SU-DHL-6 (cell line): ENCODE measurements around the gene ADAMTS15.

ENCODE experiments used
- H2AFZ ChIP-seq: fragments of 200-600 bp; sonication (generic); 2 replicates; pipeline ENCODE4 v1.6.1; 2014; ENCODE audit warnings: low read depth, mild to moderate bottlenecking, moderate library complexity, mixed read lengths, antibody characterized with exemption, low read length; ENCODE audit not compliant: severe bottlenecking
- H3F3A ChIP-seq: fragments of 200-600 bp; shearing (Covaris generic); 2 replicates; pipeline ENCODE4 v1.6.0; 2016; ENCODE audit warnings: antibody characterized with exemption, mild to moderate bottlenecking; ENCODE audit not compliant: insufficient read depth
- H3K27ac ChIP-seq: fragments of 200-600 bp; sonication (generic); 2 replicates; pipeline ENCODE4 v1.5.1; 2016; ENCODE audit warnings: low read depth, mild to moderate bottlenecking, low read length, moderate library complexity, mixed read lengths
- H3K27me3 ChIP-seq: fragments of 200-600 bp; sonication (generic), shearing (Covaris generic); 2 replicates; pipeline ENCODE4 v1.6.0; 2014; ENCODE audit warnings: mild to moderate bottlenecking, low read length
- H3K36me3 ChIP-seq: fragments of 200-600 bp; sonication (generic); 2 replicates; pipeline ENCODE4 v1.6.1; 2014; ENCODE audit warnings: mild to moderate bottlenecking, low read length, mixed read lengths
- H3K4me2 ChIP-seq: fragments of 300-600, 200-600 bp; shearing (Covaris generic), sonication (generic); 2 replicates; pipeline ENCODE4 v1.6.0; 2014; ENCODE audit warnings: low read length, low read depth, mild to moderate bottlenecking; ENCODE audit not compliant: poor library complexity, severe bottlenecking
- H3K4me3 ChIP-seq: fragments of 200-600 bp; sonication (generic); 2 replicates; pipeline ENCODE4 v1.5.1; 2014; ENCODE audit warnings: antibody characterized with exemption, low read length, mild to moderate bottlenecking, mixed read lengths; ENCODE audit not compliant: insufficient read depth, poor library complexity, severe bottlenecking
- H3K79me2 ChIP-seq: fragments of 200-600 bp; sonication (generic); 2 replicates; pipeline ENCODE4 v1.6.1; 2014; ENCODE audit warnings: mild to moderate bottlenecking, low read length, moderate library complexity; ENCODE audit not compliant: insufficient read depth
- H3K9ac ChIP-seq: fragments of 200-600 bp; sonication (generic); 2 replicates; pipeline ENCODE4 v1.7.0; 2014; ENCODE audit warnings: mild to moderate bottlenecking, low read length
- H3K9me2 ChIP-seq: fragments of 200-600 bp; sonication (generic); replicated peaks from 2 replicates; pipeline ENCODE4 v1.6.1; 2014; ENCODE audit warnings: low read length; ENCODE audit not compliant: insufficient read depth
- H3K9me3 ChIP-seq: fragments of 200-600 bp; sonication (generic); 2 replicates; pipeline ENCODE4 v1.6.1; 2014; ENCODE audit warnings: low read length, mixed read lengths; ENCODE audit not compliant: insufficient read depth
- H4K20me1 ChIP-seq: fragments of 200-600 bp; sonication (generic); 2 replicates; pipeline ENCODE4 v1.6.1; 2014; ENCODE audit warnings: low read depth, mild to moderate bottlenecking, antibody characterized with exemption, low read length, moderate library complexity, mixed read lengths
- EZH2phosphoT487 ChIP-seq: fragments of 200-600 bp; sonication (generic), shearing (Covaris generic); conservative IDR thresholded peaks from 2 replicates; pipeline ENCODE4 v1.6.1; 2018; ENCODE audit warnings: mild to moderate bottlenecking, antibody characterized with exemption, low read length, moderate library complexity, mixed read lengths
- TF ChIP-seq, protein P1 (sequence below): fragments of 200-600 bp; sonication (generic); IDR thresholded peaks from one replicate; pipeline ENCODE4 v1.5.1; 2017; ENCODE audit warnings: antibody characterized with exemption, mild to moderate bottlenecking, low read length, moderate library complexity; ENCODE audit not compliant: insufficient read depth, poor library complexity, severe bottlenecking

Gene ADAMTS15

GRCh38 chr11:130414107-130415080 is 34.1 kb upstream of the ADAMTS15 start:
- H3K9me2 ChIP-seq: no peaks in the 10 kb centered on the region
- no peaks in the 10 kb centered on the region for H3F3A ChIP-seq
- no peaks in the 10 kb centered on the region for H3K79me2 ChIP-seq
- no peak overlapping the region for H3K4me2 ChIP-seq
- no peak overlapping the region for H3K27ac ChIP-seq
- no peak for TF ChIP-seq EZH2phosphoT487
- TF ChIP-seq, protein P1, sequence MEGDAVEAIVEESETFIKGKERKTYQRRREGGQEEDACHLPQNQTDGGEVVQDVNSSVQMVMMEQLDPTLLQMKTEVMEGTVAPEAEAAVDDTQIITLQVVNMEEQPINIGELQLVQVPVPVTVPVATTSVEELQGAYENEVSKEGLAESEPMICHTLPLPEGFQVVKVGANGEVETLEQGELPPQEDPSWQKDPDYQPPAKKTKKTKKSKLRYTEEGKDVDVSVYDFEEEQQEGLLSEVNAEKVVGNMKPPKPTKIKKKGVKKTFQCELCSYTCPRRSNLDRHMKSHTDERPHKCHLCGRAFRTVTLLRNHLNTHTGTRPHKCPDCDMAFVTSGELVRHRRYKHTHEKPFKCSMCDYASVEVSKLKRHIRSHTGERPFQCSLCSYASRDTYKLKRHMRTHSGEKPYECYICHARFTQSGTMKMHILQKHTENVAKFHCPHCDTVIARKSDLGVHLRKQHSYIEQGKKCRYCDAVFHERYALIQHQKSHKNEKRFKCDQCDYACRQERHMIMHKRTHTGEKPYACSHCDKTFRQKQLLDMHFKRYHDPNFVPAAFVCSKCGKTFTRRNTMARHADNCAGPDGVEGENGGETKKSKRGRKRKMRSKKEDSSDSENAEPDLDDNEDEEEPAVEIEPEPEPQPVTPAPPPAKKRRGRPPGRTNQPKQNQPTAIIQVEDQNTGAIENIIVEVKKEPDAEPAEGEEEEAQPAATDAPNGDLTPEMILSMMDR: no peak
- H3K36me3 ChIP-seq: no peaks in the 10 kb centered on the region
- H3K9me3 ChIP-seq: no peaks in the 10 kb centered on the region
- no peaks in the 10 kb centered on the region for H4K20me1 ChIP-seq
- no peaks in the 10 kb centered on the region for H3K27me3 ChIP-seq
- no peak overlapping the region for H2AFZ ChIP-seq
- no peak overlapping the region for H3K4me3 ChIP-seq
- H3K9ac ChIP-seq: no peak overlapping the region

- H3F3A ChIP-seq: no peaks in the 10 kb centered on the region
- no peaks in the 10 kb centered on the region for H3K36me3 ChIP-seq
- H2AFZ ChIP-seq: no peak overlapping the region
- no peaks in the 10 kb centered on the region for H3K27me3 ChIP-seq
- H3K9me3 ChIP-seq: no peaks in the 10 kb centered on the region
- H4K20me1 ChIP-seq: no peaks in the 10 kb centered on the region
- H3K4me2 ChIP-seq: no peak overlapping the region
- H3K79me2 ChIP-seq: no peaks in the 10 kb centered on the region
- H3K9ac ChIP-seq: no peak overlapping the region
- no peaks in the 10 kb centered on the region for H3K9me2 ChIP-seq
- H3K27ac ChIP-seq: no peak overlapping the region
- TF ChIP-seq, protein P1: no peak
- no peak for TF ChIP-seq EZH2phosphoT487
- no peak overlapping the region for H3K4me3 ChIP-seq
Observed at GRCh38 chr11:130415731-130416529, 32.5 kb upstream of the ADAMTS15 start.

DNA sequence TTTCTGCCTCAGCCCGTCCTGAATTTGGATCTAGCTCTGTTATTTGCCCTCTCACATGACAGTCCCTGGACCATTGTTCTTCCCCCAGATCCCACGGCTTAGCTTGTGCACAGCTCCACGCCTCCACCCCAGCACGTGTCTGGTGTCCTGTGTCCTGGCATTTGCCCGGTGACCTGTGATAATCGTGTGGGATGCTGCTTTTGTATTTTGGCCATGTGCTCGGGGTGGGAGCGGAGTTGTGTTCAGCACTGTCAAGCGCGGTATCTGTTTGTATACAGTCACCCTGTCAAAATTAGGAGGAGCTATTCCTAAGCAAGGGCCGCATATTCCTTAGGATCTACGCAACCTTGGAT is 31.9 kb upstream of the ADAMTS15 start:
- no peaks in the 10 kb centered on the region for H3K9me2 ChIP-seq
- TF ChIP-seq EZH2phosphoT487: no peak
- TF ChIP-seq, protein P1: no peak
- H3K4me3 ChIP-seq: no peak overlapping the region
- H2AFZ ChIP-seq: no peak overlapping the region
- H3K27me3 ChIP-seq: no peaks in the 10 kb centered on the region
- no peaks in the 10 kb centered on the region for H4K20me1 ChIP-seq
- H3K79me2 ChIP-seq: no peaks in the 10 kb centered on the region
- H3F3A ChIP-seq: no peaks in the 10 kb centered on the region
- H3K4me2 ChIP-seq: no peak overlapping the region
- H3K27ac ChIP-seq: no peak overlapping the region
- no peak overlapping the region for H3K9ac ChIP-seq
- H3K36me3 ChIP-seq: no peaks in the 10 kb centered on the region
- no peaks in the 10 kb centered on the region for H3K9me3 ChIP-seq
